Central memory CD4-positive, alpha-beta T cell (primary cell): ENCODE data around the gene BRD3OS.

ENCODE experiments used
- DNase-seq: peaks from one replicate; pipeline ENCODE4 v3.0.0; 2022

BRD3OS gene

GRCh38 chr9:134035041-134036039 lies 10.1 kb downstream of the BRD3OS start:
- DNase-seq = no peak

DNA sequence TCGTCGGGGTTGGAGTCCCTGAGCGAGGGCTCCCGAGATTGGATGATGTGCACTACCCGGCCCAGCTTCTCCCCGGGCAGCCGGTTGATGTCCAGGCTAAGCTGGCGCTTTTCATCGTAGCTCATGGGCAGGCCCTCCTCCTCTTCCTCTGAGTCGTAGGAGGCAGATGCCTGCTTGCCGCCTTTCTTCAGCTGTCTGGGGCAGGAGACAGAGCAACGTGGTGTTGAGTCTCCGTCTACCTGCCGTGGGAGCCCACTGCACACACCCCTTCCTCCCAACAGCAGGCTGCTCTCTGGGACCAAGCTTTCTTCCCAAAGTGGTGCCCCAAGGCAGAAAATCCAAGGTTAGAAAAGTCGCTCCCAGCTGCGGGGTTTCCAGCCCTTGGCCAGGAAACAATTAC lies 10.8 kb downstream of the BRD3OS start:
- DNase-seq = no peak

DNA sequence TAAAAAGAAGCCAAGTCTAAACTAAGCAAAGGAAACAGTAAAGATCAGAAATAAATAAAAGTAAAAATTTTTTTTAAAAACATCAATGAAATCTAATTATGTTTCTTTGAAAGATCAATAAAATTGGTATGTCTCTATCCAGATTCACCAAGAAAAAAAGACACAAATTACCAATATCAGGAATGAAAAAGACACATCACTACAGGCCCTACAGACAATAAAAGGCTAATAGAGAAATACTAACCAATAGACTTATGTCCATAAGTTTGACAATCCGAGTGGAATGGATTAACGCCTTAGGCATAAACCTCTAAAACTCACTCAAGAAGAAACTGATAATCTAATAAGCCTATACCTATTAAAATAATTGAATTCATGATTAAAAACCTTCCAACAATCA lies 12.4 kb downstream of the BRD3OS start:
- no peak for DNase-seq

GRCh38 chr9:134039386-134040175 lies 14.3 kb downstream of the BRD3OS start:
- no peak for DNase-seq

GRCh38 chr9:134040176-134040565 lies 14.9 kb downstream of the BRD3OS start:
- DNase-seq = no peak

DNA sequence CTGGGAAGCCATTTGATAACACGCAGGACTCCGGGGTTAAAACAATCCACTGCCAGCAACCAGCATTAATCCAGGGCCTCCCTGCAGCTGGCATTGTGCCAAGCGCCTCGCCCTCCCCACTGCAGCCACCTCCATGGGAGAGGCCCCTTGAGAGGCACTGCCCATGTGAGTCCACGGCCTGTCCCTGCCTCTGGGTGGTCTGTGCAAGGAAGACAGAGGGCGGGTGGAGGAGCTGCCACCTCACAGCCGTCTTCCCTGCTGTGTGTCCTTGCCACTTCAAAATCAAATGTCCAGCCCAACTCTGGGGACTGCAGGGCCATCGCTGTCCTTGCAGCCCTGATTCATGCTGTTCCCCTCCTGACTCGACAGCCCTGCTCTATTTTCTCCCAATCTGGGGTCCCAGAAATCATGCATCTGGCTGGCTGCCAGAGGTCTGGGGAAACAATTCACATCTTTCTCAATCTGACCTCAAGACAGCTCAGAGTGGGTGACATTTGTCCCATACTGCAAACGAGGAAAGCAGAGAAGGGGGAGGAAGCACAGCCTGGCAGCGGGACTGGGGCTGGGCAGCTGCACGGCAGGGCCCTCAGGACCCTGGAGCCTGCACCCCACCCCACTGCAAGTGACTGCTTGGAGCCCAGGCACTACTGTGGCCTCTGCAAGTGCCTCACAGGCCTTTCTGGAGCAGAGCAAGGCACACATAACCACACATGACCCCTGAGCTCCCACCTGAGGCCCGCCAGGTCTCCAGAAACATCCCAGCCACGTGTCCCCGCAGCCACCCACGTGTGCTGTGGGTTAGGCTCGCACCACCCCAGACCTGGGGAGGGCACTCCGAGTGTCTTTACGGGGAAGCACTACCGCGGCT lies 15.7 kb downstream of the BRD3OS start:
- DNase-seq = no peak

GRCh38 chr9:134041649-134041962 lies 16.3 kb downstream of the BRD3OS start:
- no peak for DNase-seq

GRCh38 chr9:134043531-134043988 lies 18.3 kb downstream of the BRD3OS start:
- DNase-seq = no peak

GRCh38 chr9:134044944-134045343 lies 19.7 kb downstream of the BRD3OS start:
- no peak for DNase-seq

DNA sequence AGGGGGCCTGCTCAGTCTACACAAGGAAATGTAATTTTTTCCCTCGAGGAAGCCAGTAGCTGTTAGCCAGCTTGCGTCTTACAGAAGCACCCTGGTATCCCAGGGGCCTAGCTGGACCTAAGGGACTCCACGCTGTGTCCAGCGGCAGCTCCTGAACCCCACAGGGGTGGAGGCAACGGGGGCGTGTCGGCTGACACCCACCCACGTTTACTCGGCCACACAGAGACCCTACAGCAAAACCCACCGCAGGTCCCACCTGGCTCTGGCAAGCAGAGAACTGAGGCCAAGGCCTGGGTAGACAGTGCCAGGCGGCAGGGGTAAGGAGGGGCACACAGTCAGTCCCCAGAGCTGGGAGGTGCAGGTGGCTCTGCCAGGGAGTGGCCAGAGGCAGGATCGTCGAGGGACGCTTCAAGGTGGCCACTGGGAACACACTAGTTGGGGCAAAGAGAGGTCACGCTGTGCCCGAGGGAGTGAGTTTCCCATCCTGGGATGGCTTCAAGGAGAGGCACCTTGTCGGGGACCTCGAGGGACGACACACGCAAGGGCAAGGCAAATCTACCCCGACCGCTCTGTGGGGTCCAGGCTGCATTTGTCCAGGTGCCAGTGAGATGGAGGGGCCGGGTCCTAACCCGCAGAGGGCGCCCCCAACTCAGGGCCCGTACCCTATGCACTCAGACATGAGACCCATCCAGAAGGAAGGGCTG lies 20.7 kb downstream of the BRD3OS start:
- no peak for DNase-seq

GRCh38 chr9:134046894-134047681 lies 21.8 kb downstream of the BRD3OS start:
- DNase-seq = no peak

DNA sequence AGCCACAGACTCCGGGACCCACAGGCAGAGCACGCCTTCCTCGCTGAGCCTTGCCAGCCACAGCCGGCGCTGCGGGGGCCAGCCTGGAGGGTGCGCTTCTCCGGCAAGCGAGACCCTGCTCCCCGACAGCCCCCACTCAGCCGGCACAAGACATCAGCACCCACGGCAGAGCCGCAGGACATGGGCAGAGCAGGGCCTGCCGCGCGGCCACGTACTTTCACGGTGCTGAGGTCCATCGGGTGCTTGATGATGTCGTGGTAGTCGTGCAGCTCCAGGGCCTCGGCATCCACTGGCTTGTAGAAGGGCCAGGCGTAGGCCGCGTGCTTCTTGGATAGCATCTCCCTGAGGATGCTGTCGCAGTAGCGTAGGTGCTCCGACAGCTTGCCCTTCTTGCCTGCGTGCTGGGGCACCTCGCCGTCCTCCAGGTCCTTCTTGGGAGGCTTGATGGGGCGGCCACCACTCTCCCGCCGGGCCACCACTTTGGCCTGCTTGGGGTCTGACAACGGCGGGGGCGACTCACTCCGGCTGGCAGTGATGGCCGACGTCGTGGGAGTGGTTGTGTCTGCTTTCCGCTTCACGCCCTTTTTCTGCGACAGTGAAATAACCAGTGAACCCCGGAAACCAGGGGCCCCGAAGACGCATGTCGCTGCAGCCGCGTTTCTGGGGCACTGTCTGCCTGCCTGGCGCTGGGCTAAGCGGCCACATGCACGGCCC lies 22.7 kb downstream of the BRD3OS start:
- DNase-seq = no peak

DNA sequence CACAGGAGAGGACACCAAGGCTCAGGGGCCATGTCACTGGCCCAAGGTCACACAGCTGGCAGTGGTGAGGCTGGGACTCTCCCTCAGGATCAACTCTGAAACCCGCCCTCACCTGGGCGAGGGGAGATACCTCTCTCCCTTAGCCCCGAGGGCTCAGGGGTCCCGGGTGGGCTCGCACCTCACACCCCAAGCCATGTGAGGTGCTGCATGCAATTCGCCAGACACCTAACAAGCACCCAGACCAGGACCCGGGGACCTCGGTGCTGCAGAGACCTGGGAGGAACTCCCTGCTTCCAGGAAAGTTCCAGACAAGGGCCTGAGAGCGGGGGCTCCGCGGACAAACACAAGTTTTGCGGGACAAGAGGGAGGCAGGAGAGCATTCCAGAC lies 23.3 kb downstream of the BRD3OS start:
- no peak for DNase-seq

DNA sequence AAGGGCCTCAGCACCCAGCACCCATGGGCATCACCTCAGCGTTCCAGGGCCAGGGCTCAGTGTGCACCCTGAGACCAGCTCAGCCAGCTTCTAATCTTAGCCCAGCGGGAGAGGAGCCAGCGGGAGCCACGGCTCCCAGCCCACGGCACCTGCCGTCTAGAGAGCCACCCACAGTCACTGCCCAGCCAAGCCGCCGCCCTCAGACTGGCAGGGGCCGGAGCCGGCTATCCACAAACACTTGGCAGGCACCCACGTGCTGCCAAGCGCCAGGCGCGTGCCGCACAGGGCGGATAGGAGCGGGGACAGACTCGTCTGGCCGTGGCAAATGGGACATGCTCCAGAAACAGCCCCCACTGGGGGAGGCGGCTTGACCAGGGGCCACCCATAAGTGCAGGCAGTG lies 24.0 kb downstream of the BRD3OS start:
- DNase-seq = no peak

- no peak for DNase-seq
These were observed 24.7 kb downstream of the BRD3OS start for GRCh38 chr9:134049772-134050588.

- no peak for DNase-seq
These were observed 25.4 kb downstream of the BRD3OS start for GRCh38 chr9:134050726-134051125.

DNA sequence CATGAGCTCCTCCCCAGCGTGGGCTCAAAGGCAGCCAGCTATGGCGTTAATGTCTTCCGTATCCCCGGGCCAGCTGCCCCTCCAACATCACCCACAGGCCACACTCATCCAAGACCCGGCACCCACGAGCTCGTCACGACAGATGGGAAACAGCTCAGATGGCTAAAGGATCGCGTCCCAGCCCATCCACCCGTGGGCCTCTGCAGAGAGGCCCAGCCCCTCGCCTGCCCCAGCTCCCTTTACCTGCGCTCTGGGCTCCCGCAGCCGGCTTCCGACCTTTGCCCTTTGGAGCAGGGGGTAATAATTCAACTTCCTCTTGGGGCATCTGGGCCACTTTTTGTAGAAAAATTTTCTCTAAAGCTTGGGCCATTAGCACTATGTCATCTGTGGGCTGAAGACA lies 26.0 kb downstream of the BRD3OS start:
- no peak for DNase-seq

DNA sequence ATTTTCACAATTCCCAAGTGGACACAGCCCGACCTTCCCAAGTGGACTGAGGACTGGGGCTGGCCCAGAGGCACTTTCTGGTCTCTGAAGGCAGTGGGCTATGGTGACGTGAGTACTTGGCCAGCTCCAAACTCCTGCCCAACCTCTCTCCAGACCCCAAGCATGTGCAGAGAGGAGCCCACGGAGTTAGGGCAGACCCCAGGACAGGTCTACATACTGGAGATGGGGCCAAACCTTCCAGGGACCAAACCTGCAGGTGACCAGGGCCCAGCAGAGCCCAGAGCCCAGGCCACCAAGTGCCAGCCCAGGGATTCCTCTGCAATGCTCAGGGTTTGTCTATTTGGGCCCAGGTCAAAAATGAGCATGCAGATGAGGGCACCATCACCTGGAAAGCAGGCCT lies 27.2 kb downstream of the BRD3OS start:
- no peak for DNase-seq

- DNase-seq = no peak
These were observed 27.7 kb downstream of the BRD3OS start for GRCh38 chr9:134052941-134053340.

DNA sequence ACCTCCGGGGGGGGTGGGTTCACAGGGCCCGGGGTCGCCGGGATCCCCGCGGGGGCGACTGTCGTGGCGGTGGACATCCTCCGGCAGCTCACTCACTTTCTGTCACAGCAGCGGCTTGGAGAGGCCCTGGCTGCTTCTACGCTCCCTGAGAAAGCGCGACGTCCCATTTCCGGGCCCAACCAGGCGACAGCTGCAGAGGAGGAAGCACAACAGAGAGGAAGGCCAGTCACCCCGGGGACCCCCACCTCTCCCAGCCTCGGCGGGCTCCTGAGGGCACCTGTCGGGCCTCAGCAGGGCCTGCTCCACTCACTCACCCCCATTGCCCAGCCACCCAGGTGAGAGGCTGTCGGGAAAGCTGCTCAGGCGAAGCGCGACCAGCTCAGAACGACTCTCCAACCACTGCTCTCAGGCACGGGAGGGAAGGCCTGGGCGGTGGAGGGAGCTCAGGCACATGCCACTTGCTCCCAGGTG lies 28.2 kb downstream of the BRD3OS start:
- no peak for DNase-seq
